HG02588 (cell line): Measurements from ENCODE around the gene DBR1.
"Not testable (repeated sequence)": the region's sequence is repeated elsewhere in the genome, so short reads cannot be mapped to it uniquely, and the experiment has no call there.

Source experiments
- ATAC-seq: cut with Tn5 transposase; IDR thresholded peaks from one replicate; pipeline ENCODE4 v1.9.1; 2021; ENCODE audit warnings: mild to moderate bottlenecking, moderate library complexity; ENCODE audit not compliant: unreplicated experiment

The DBR1 gene

GRCh38 chr3:138187296-138188012 is 12.7 kb upstream of the DBR1 start, which contains the start of gene ARMC8:
TSS of gene ARMC8 (plus strand) at chr3:138187301. CDS start at chr3:138187555, 254 bp downstream.
- ATAC-seq, result peak; percentile 60

- peak; percentile 91 for ATAC-seq
These were observed 12.1 kb upstream of the DBR1 start for GRCh38 chr3:138186803-138187295.

- no peak for ATAC-seq
These were observed 11.5 kb upstream of the DBR1 start for GRCh38 chr3:138186221-138186620.

- ATAC-seq, result no peak
These were observed 10.3 kb upstream of the DBR1 start for GRCh38 chr3:138184994-138185393.

GRCh38 chr3:138180375-138181029 is 5.8 kb upstream of the DBR1 start:
- ATAC-seq, result peak; percentile 55

- no peak for ATAC-seq
These were observed 826 bp downstream of the DBR1 start for GRCh38 chr3:138173769-138174420.

- ATAC-seq, result no peak
These were observed 2.1 kb downstream of the DBR1 start for GRCh38 chr3:138172625-138173024.

- ATAC-seq, result no peak
These were observed 9.7 kb downstream of the DBR1 start for GRCh38 chr3:138165061-138165460.

- ATAC-seq, result no peak
These were observed 17.0 kb downstream of the DBR1 start for GRCh38 chr3:138157743-138158142.

- no peak for ATAC-seq
These were observed 20.2 kb downstream of the DBR1 start for GRCh38 chr3:138154534-138154933.

GRCh38 chr3:138148503-138148902 is 26.2 kb downstream of the DBR1 start:
- no peak for ATAC-seq

GRCh38 chr3:138142181-138142580 is 32.5 kb downstream of the DBR1 start:
- not testable (repeated sequence) for ATAC-seq

GRCh38 chr3:138140940-138141339 is 33.8 kb downstream of the DBR1 start:
- no peak for ATAC-seq

GRCh38 chr3:138139691-138140090 is 35.0 kb downstream of the DBR1 start:
- ATAC-seq, result no peak

GRCh38 chr3:138137861-138138260 is 36.9 kb downstream of the DBR1 start:
- ATAC-seq, result no peak

GRCh38 chr3:138136201-138136600 is 38.5 kb downstream of the DBR1 start:
- no peak for ATAC-seq

- no peak for ATAC-seq
These were observed 38.9 kb downstream of the DBR1 start for GRCh38 chr3:138135833-138136194.

- ATAC-seq, result no peak
These were observed 39.4 kb downstream of the DBR1 start for GRCh38 chr3:138135146-138135832.

- ATAC-seq, result no peak
These were observed 42.5 kb downstream of the DBR1 start, which contains the start of gene A4GNT for GRCh38 chr3:138132239-138132638. TSS of gene A4GNT (minus strand) at chr3:138132390. CDS start at chr3:138131256, 1,134 bp downstream.

GRCh38 chr3:138127636-138128365 is 46.9 kb downstream of the DBR1 start:
- ATAC-seq, result no peak
